ENCODE measurements around the gene UNC13A. TPM values are rescaled to one million over a fixed set of nuclear protein-coding genes. Genes with fewer than 3 reads are reported as not detected.

Gene UNC13A
- total RNA-seq, 1 experiment from 2014 or later, result 5.8 TPM

DNA sequence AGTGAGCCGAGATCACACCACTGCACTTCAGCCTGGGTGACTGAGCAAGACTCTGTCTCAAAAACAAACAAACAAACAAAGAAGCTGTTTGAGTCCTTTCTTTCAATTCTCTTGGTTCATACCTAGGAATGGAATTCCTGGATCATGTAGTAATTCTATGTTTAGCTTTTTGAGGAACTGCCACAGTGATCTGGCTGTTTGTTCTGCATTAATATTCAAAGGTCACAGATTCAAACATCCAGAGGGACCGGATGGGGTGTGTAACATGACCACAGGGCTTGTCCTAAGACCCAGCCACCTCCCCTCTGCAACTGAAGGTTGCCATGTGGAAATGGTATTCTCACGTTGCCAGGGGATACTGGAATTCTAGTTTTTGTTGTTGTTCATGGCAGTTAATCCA lies 122.5 kb downstream of the UNC13A start:
- no TSS peak for BruUV-seq (replicated peaks)
- no peaks in the 10 kb centered on the region for H3K9me3 ChIP-seq (ENCODE audit: low read depth, low read length, poor library complexity, severe bottlenecking)
- peaks cover 63% of the 10 kb centered on the region for H3K36me3 ChIP-seq (ENCODE audit: insufficient read depth, low read length, poor library complexity, severe bottlenecking)
- TF ChIP-seq EZH2 (IDR thresholded peaks at IDR 0.05; ENCODE audit: borderline replicate concordance, low read depth, low read length, poor library complexity, severe bottlenecking), result no peak
- TF ChIP-seq, protein P1, sequence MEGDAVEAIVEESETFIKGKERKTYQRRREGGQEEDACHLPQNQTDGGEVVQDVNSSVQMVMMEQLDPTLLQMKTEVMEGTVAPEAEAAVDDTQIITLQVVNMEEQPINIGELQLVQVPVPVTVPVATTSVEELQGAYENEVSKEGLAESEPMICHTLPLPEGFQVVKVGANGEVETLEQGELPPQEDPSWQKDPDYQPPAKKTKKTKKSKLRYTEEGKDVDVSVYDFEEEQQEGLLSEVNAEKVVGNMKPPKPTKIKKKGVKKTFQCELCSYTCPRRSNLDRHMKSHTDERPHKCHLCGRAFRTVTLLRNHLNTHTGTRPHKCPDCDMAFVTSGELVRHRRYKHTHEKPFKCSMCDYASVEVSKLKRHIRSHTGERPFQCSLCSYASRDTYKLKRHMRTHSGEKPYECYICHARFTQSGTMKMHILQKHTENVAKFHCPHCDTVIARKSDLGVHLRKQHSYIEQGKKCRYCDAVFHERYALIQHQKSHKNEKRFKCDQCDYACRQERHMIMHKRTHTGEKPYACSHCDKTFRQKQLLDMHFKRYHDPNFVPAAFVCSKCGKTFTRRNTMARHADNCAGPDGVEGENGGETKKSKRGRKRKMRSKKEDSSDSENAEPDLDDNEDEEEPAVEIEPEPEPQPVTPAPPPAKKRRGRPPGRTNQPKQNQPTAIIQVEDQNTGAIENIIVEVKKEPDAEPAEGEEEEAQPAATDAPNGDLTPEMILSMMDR (conservative IDR thresholded peaks at IDR 0.05; ENCODE audit: low read depth, low read length), result no peak
- H3K4me1 ChIP-seq (ENCODE audit: insufficient read depth, low read length, poor library complexity, severe bottlenecking), result no peaks in the 10 kb centered on the region
- ChIA-PET CTCF (no interaction called here), POLR2A (ENCODE audit: low non-redundant PET) (no interaction called here)
- intact Hi-C loops (cut with micrococcal nuclease; ENCODE audit: unreplicated experiment), result no loop called here
- no peak for DNase-seq (ENCODE audit: low spot score)
- no peaks in the 10 kb centered on the region for H3K27me3 ChIP-seq (replicated peaks; ENCODE audit: insufficient read depth, low read depth, low read length, poor library complexity)
- H3K4me3 ChIP-seq (ENCODE audit: low read depth, low read length, poor library complexity, severe bottlenecking), result no peak overlapping the region
- no peak overlapping the region for H3K27ac ChIP-seq (ENCODE audit: low read depth, low read length, poor library complexity, severe bottlenecking)

DNA sequence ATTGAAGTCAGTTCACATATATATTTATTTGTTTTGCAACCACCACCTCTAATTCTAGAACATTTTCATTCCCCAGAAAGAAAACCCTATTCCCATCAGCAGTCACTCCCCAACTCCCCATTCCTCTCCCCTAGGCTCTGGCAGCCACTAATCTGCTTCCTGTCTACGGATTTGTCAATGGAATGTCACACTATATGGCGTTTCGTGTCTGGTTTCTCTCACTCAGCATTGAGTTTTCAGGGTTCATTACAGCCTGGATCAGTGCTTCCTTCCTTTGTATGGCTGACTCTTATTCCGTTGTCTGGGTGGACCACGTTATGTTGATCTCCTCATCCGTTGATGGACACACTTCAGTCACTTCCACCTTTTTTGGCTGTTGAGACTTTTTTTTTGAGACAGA lies 123.4 kb downstream of the UNC13A start:
- Histone ChIP-seq H3K27ac (ENCODE audit: low read depth, low read length, poor library complexity, severe bottlenecking) (no peak overlapping the region), H3K4me1 (ENCODE audit: insufficient read depth, low read length, poor library complexity, severe bottlenecking) (no peaks in the 10 kb centered on the region), H3K9me3 (ENCODE audit: low read depth, low read length, poor library complexity, severe bottlenecking) (no peaks in the 10 kb centered on the region), H3K36me3 (ENCODE audit: insufficient read depth, low read length, poor library complexity, severe bottlenecking) (peaks cover 67% of the 10 kb centered on the region), H3K27me3 (replicated peaks; ENCODE audit: insufficient read depth, low read depth, low read length, poor library complexity) (no peaks in the 10 kb centered on the region), H3K4me3 (ENCODE audit: low read depth, low read length, poor library complexity, severe bottlenecking) (no peak overlapping the region)
- intact Hi-C loops (cut with micrococcal nuclease; ENCODE audit: unreplicated experiment), result no loop called here
- DNase-seq (ENCODE audit: low spot score), result no peak
- CTCF ChIA-PET, result no interaction called here
- no TSS peak for BruUV-seq (replicated peaks)
- POLR2A ChIA-PET (ENCODE audit: low non-redundant PET), result no interaction called here
- no peak for TF ChIP-seq EZH2 (IDR thresholded peaks at IDR 0.05; ENCODE audit: borderline replicate concordance, low read depth, low read length, poor library complexity, severe bottlenecking)
- TF ChIP-seq, protein P1 (conservative IDR thresholded peaks at IDR 0.05; ENCODE audit: low read depth, low read length), result no peak

DNA sequence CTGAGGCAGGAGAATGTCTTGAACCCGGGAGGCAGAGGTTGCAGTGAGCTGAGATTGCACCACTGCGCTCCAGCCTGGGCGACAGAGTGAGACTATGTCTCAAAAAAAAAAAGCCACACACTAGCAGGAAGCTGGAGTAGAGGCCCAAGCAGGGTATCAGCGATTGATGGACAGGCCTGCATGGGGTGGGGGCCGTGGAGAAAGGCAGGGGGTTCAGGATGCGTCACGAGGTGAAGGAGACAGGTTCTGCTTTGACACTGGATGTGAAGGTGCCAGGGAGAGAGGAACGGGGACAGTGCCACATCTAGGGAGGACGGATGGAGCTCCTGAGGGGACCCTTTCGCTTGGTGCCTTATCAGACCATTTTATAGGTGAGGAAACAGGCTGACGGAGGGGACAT lies 125.6 kb downstream of the UNC13A start:
- H3K4me1 ChIP-seq (ENCODE audit: insufficient read depth, low read length, poor library complexity, severe bottlenecking), result no peaks in the 10 kb centered on the region
- DNase-seq (ENCODE audit: low spot score), result no peak
- H3K9me3 ChIP-seq (ENCODE audit: low read depth, low read length, poor library complexity, severe bottlenecking), result no peaks in the 10 kb centered on the region
- POLR2A ChIA-PET (ENCODE audit: low non-redundant PET), result no interaction called here
- TF ChIP-seq, protein P1 (conservative IDR thresholded peaks at IDR 0.05; ENCODE audit: low read depth, low read length), result no peak
- TF ChIP-seq EZH2 (IDR thresholded peaks at IDR 0.05; ENCODE audit: borderline replicate concordance, low read depth, low read length, poor library complexity, severe bottlenecking), result no peak
- H3K36me3 ChIP-seq (ENCODE audit: insufficient read depth, low read length, poor library complexity, severe bottlenecking), result peaks cover 69% of the 10 kb centered on the region
- no peak overlapping the region for H3K27ac ChIP-seq (ENCODE audit: low read depth, low read length, poor library complexity, severe bottlenecking)
- CTCF ChIA-PET, result interaction anchor here (0.5 kb wide), 1 partner anchor 68 kb away, joined by 4 read pairs; no protein-coding TSS in a partner anchor
- no TSS peak for BruUV-seq (replicated peaks)
- H3K4me3 ChIP-seq (ENCODE audit: low read depth, low read length, poor library complexity, severe bottlenecking), result no peak overlapping the region
- intact Hi-C loops (cut with micrococcal nuclease; ENCODE audit: unreplicated experiment), result no loop called here
- no peaks in the 10 kb centered on the region for H3K27me3 ChIP-seq (replicated peaks; ENCODE audit: insufficient read depth, low read depth, low read length, poor library complexity)
